IPS DF 19.7 (cell line): ENCODE results near the gene SEMA4C.

Experiments
- DNase-seq: peaks from one replicate; pipeline ENCODE4 v3.0.0-alpha.2; 2013; ENCODE audit warnings: low read depth, low spot score

SEMA4C gene, protein sequence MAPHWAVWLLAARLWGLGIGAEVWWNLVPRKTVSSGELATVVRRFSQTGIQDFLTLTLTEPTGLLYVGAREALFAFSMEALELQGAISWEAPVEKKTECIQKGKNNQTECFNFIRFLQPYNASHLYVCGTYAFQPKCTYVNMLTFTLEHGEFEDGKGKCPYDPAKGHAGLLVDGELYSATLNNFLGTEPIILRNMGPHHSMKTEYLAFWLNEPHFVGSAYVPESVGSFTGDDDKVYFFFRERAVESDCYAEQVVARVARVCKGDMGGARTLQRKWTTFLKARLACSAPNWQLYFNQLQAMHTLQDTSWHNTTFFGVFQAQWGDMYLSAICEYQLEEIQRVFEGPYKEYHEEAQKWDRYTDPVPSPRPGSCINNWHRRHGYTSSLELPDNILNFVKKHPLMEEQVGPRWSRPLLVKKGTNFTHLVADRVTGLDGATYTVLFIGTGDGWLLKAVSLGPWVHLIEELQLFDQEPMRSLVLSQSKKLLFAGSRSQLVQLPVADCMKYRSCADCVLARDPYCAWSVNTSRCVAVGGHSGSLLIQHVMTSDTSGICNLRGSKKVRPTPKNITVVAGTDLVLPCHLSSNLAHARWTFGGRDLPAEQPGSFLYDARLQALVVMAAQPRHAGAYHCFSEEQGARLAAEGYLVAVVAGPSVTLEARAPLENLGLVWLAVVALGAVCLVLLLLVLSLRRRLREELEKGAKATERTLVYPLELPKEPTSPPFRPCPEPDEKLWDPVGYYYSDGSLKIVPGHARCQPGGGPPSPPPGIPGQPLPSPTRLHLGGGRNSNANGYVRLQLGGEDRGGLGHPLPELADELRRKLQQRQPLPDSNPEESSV

DNA sequence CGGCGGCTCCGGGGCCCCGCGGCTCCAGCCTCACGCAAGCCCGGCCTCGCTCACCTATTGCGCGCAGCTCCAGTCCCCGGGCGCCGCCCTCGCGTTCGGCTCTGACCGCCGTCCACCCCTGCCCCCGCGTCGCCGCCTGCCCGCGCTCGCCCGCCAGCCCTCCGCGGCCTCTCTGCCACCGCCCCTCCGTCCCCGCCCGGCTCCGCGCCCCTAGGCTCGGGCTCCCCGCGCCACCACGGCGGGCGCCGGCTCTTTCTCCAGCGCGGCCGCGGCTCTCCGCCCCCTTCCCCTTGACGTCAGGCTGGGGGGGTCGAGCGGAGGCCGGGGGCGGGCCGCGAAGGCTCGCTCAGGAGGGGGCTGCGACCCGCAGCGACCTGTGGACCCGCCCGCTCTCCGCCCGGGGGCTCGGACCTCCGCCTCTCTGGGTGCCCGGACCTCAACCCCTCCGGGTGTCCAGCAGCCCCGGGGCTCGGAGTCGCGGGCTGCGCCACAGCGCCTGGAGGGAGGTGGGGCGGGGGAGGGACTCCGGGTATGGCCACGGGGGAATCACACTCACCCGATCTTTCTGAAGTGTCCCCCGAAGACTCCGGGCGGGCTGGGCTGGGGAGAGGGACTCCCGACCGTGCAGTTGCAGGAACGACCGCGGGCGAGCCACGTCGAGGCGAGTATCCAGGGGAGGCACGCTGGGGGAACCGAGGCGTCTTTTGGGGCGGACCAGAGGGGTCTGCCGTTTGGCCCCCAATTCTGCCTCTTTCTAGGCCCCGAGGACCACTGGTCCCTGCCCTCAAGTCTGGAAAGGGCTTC, at the start of gene SEMA4C:
Gene SEMA4C, minus strand, starts transcription at position 259 of the 804 bp plus-strand sequence. CDS start 2,194 bp downstream, outside the sequence.
- DNase-seq: no peak

DNA sequence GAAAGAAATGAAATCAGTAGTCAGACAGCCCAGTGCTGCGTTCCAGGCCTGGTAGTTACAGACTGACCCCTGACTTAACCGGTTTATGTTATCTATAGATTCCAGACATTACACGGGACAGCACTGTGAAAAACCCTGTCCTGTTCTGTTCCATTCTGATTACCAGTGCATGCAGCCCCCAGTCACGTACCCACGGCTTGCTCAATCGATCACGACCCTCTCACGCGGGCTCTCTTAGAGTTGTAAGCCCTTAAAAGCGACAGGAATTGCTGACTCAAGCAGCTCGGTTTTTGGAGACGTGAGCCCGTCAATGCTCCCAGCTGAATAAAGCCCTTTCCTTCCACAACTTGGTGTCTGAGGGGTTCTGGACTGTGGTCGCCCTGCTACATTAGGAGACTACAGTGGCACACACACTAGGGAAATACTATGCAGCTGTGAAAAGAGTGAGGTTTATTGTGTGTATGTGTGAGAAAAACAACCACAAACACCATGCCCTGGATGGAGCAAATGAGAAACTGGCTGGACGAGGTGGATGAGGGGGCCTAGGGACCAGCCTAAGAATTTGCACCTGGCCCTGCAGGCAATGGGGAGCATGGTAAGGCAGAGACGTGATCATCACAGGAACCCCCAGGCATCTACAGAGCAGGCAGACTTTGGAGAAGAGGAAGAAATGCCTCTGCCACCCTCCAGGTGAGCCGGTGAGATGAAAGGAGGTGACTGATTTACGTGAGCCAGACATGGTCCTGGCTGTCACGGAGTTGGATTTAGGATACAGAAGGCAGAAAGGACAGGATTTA, 49.1 kb upstream of the SEMA4C start:
- DNase-seq: no peak

- no peak for DNase-seq
Observed at GRCh38 chr2:96918092-96918753, 48.3 kb upstream of the SEMA4C start.

- no peak for DNase-seq
Observed at GRCh38 chr2:96916646-96917543, 47.0 kb upstream of the SEMA4C start.

DNA sequence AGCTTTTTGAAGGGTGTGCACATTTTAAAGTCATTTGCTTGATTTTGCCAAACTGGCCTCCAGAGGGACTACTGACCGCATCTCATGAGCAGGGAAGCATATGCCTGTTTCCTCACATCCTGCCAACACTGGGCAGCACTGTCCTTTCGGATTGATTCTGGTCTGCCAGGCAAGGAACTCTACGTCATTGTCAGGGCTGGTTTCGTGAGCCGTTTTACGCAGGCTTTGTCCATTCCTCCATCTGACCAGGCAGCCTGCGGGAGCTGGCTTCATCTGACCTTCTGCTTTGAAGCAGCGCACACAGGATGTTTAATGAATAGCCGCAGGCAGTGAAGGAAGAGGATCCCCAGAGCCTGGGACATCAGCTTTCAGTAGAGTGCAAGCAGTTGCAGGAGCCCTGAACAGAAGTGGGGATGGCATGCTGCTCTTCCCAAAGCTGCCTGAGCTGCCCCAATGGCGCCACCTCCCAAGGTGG, 46.3 kb upstream of the SEMA4C start:
- DNase-seq: no peak

GRCh38 chr2:96914332-96914731, 44.5 kb upstream of the SEMA4C start:
- no peak for DNase-seq

GRCh38 chr2:96913398-96914202, 43.7 kb upstream of the SEMA4C start:
- no peak for DNase-seq

GRCh38 chr2:96913117-96913397, 43.2 kb upstream of the SEMA4C start:
- no peak for DNase-seq

- no peak for DNase-seq
Observed at GRCh38 chr2:96912346-96913116, 42.7 kb upstream of the SEMA4C start.

GRCh38 chr2:96909611-96910021, 39.7 kb upstream of the SEMA4C start:
- DNase-seq: no peak

DNA sequence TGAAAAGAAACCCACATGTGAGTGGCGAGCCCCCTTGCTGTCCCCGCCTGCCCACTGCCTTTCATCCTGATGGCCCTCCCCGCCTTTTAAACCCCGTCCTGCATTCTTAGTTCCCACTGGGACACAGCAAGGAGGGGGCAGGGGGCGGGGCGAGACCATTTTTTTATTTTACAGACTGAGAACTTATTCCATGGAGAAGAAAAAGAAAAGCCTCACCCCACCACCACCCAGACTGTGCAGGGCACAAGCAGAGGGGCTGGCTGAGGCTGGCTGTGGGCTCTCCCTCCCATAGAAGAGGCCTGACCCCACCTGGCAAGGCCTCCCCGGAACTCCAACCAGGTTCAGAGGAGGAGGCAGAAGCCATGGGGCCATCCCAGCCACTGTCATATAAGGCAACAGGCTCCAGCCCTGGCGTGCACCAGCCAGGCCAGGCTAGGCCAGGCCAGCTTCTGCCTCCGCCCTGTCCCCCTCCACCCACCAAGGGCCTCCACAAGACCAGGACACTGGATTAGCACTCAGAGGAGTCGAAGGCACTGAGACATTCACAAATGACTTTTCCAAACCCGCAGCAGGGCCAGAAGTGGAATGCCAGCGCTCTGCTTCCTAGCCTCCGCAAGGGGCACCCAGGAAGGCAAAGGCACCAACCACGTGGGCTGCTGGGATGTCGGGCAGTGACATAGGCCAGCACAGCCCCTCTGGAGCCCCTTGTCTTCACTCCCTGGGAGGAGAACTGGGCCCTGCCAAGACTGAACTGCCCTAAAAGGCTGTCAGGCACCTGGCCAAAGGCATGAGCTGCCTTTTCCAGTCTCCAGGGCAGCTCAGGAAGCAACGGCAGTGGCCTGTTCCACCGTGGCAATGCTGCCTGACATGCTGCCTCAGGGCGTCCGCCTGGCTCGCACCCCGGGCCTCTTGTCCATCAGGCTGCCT, 37.5 kb upstream of the SEMA4C start:
- no peak for DNase-seq

GRCh38 chr2:96906729-96907114, 36.8 kb upstream of the SEMA4C start:
- DNase-seq: no peak

DNA sequence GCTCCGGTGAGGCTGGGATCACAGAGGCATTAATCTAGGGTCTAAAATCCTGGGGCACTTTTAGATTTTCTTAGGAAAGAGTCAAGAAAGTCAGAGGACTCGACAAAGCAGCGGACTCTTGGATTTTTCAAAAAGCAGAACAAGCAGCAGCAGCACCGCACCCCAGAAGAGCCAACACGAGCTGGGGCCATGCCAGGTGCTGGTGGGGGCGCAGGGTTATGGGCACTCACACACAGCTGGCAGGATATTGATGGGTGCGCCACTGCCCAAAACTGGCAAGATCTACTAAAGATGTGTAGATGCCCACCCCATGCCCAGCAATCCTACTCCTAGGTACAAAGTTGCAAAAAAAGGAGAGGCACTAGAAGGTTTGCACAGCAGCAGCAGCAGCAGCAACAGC, 33.9 kb upstream of the SEMA4C start:
- no peak for DNase-seq

GRCh38 chr2:96903318-96903717, 33.4 kb upstream of the SEMA4C start:
- no peak for DNase-seq

DNA sequence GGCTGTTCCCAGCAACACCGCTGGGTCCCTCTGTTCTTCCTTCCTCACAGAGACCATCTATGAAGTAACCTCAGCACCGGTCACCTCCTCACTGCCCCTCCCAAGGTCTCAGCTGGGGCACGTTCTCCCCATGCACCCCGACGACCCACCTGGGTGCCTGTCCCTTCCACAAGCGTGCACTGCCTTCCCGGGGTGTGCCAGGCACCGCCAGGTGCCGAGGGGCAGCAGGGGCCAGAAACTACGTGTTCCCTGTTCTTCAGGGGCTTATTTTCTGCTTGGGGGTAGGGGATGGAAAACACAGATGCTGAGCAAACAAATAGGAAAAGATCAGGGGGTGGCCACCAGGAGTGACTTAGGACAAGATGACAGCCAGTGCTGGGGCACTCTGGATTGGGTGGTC, 30.4 kb upstream of the SEMA4C start:
- no peak for DNase-seq

DNA sequence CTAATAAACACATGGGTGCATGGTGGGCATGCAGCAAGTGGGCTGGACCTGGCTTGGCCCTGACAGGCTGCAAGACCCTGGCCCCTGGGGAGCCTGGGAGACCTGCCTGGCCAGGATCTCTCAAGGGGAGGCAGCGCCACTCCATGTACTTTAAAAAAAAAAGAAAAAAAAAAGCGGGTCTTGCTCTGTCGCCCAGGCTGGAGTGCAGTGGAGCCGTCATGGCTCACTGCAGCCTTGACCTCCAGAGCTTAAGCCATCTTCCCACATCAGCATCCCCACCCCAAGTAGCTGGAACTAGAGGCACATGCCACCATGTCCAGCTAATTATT, 29.5 kb upstream of the SEMA4C start:
- DNase-seq: no peak
